Activated naive CD8-positive, alpha-beta T cell treated with anti-CD3 and anti-CD28 coated beads, Interleukin-2, amount 10 ng/mL, durations not matched to agents 7 days and 5 days (primary cell): Measurements from ENCODE around the gene MMP2. TPM values are rescaled to one million over a fixed set of nuclear protein-coding genes. Genes with fewer than 3 reads are reported as not detected.

Experiments
- ATAC-seq: fragments of 150-1000 bp; cut with Tn5 transposase; one replicate; pipeline ENCODE4 v1.10.0; 2021; ENCODE audit warnings: low read depth, moderate library complexity
- POLR2A ChIA-PET: fragments of 350-600 bp; sonication (Branson Sonifier 250); formaldehyde crosslinking; loops from one replicate; lab custom pipeline; 2021; ENCODE audit warnings: antibody characterized with exemption; lab: Charles Lee
- DNase-seq: peaks from one replicate; pipeline ENCODE4 v3.0.0; 2021
- H3K27ac Mint-ChIP-seq: one replicate; pipeline ENCODE4 v1.8.0; 2022; ENCODE audit warnings: mild to moderate bottlenecking, mixed read lengths
- H3K27me3 Mint-ChIP-seq: one replicate; pipeline ENCODE4 v1.8.0; 2022; ENCODE audit warnings: mild to moderate bottlenecking, moderate library complexity, mixed read lengths
- H3K36me3 Mint-ChIP-seq: one replicate; pipeline ENCODE4 v1.8.0; 2021; ENCODE audit warnings: mild to moderate bottlenecking, mixed read lengths
- H3K4me1 Mint-ChIP-seq: one replicate; pipeline ENCODE4 v1.8.0; 2021; ENCODE audit warnings: mixed read lengths
- H3K4me3 Mint-ChIP-seq: one replicate; pipeline ENCODE4 v1.8.0; 2022; ENCODE audit warnings: mild to moderate bottlenecking, moderate library complexity, mixed read lengths
- H3K9me3 Mint-ChIP-seq: one replicate; pipeline ENCODE4 v1.8.0; 2021; ENCODE audit warnings: mixed read lengths
- total RNA-seq, 2 experiments: library from RNA; stranded (reverse); gene quantifications; one replicate each; pipeline ENCODE4 v1.2.3, GENCODE V29; 2021

Gene MMP2
- total RNA-seq, 2 experiments from 2014 or later: 0.28 TPM

GRCh38 chr16:55505333-55506015 is 26.5 kb downstream of the MMP2 start:
- Mint-ChIP-seq H3K27ac (no peak overlapping the region), H3K4me3 (no peak overlapping the region), H3K9me3 (no peaks in the 10 kb centered on the region), H3K27me3 (peaks cover 27% of the 10 kb centered on the region), H3K4me1 (peaks cover 7% of the 10 kb centered on the region), H3K36me3 (peaks cover 5% of the 10 kb centered on the region)
- no peak for DNase-seq
- ATAC-seq: no peak
- POLR2A ChIA-PET: no interaction called here

DNA sequence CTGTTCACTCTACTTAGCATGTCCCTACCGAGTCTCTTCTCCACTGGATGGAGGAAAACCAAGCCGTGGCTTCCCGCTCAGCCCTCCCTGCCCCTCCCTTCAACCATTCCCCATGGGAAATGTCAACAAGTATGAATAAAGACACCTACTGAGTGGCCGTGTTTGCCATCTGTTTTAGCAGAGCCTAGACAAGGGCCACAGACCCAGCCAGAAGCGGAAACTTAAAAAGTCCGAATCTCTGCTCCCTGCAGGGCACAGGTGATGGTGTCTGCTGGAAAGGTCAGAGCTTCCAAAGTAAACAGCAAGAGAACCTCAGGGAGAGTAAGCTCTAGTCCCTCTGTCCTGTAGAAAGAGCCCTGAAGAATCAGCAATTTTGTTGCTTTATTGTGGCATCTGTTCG is 27.1 kb downstream of the MMP2 start:
- Mint-ChIP-seq H3K4me1 (peaks cover 7% of the 10 kb centered on the region), H3K27me3 (peaks cover 32% of the 10 kb centered on the region), H3K36me3 (peaks cover 5% of the 10 kb centered on the region), H3K9me3 (no peaks in the 10 kb centered on the region), H3K4me3 (no peak overlapping the region), H3K27ac (no peak overlapping the region)
- POLR2A ChIA-PET: no interaction called here
- no peak for DNase-seq
- no peak for ATAC-seq

GRCh38 chr16:55506708-55507107 is 27.7 kb downstream of the MMP2 start:
- Mint-ChIP-seq H3K9me3 (no peaks in the 10 kb centered on the region), H3K27ac (no peak overlapping the region), H3K4me3 (no peak overlapping the region), H3K36me3 (peaks cover 5% of the 10 kb centered on the region), H3K27me3 (peaks cover 28% of the 10 kb centered on the region), H3K4me1 (peaks cover 7% of the 10 kb centered on the region)
- DNase-seq (no peak), ATAC-seq (no peak)
- POLR2A ChIA-PET: no interaction called here

- POLR2A ChIA-PET: no interaction called here
- H3K36me3 Mint-ChIP-seq: peaks cover 5% of the 10 kb centered on the region
- DNase-seq (no peak), ATAC-seq (no peak)
- peaks cover 28% of the 10 kb centered on the region for H3K27me3 Mint-ChIP-seq
- peak overlapping the region; percentile 57 for H3K4me3 Mint-ChIP-seq
- no peak overlapping the region for H3K27ac Mint-ChIP-seq
- peaks cover 7% of the 10 kb centered on the region for H3K4me1 Mint-ChIP-seq
- peaks cover 4% of the 10 kb centered on the region for H3K9me3 Mint-ChIP-seq
Measured at GRCh38 chr16:55508271-55508921, 29.4 kb downstream of the MMP2 start.

GRCh38 chr16:55508941-55509931 is 30.2 kb downstream of the MMP2 start, which contains the start of gene LPCAT2:
Gene LPCAT2 (plus strand): TSS chr16:55509072. CDS start chr16:55509182, 110 bp downstream.
- Mint-ChIP-seq H3K27me3 (peaks cover 28% of the 10 kb centered on the region), H3K36me3 (peaks cover 5% of the 10 kb centered on the region), H3K27ac (no peak within 1 kb of the TSS), H3K4me3 (peak within 1 kb of the TSS; percentile 57), H3K4me1 (peaks cover 7% of the 10 kb centered on the region), H3K9me3 (peaks cover 4% of the 10 kb centered on the region)
- ATAC-seq: peak; percentile 56
- peak; percentile 46 for DNase-seq
- POLR2A ChIA-PET: no interaction called here

GRCh38 chr16:55510185-55510805 is 31.3 kb downstream of the MMP2 start:
- POLR2A ChIA-PET: no interaction called here
- Mint-ChIP-seq H3K36me3 (peaks cover 5% of the 10 kb centered on the region), H3K27me3 (peaks cover 30% of the 10 kb centered on the region), H3K27ac (no peak overlapping the region), H3K4me1 (peaks cover 7% of the 10 kb centered on the region), H3K9me3 (peaks cover 4% of the 10 kb centered on the region), H3K4me3 (no peak overlapping the region)
- no peak for DNase-seq
- ATAC-seq: no peak

GRCh38 chr16:55512941-55513340 is 33.9 kb downstream of the MMP2 start:
- Mint-ChIP-seq H3K4me3 (no peak overlapping the region), H3K36me3 (peaks cover 5% of the 10 kb centered on the region), H3K27me3 (peaks cover 28% of the 10 kb centered on the region), H3K27ac (no peak overlapping the region), H3K4me1 (peaks cover 7% of the 10 kb centered on the region), H3K9me3 (peaks cover 4% of the 10 kb centered on the region)
- DNase-seq: no peak
- POLR2A ChIA-PET: no interaction called here
- no peak for ATAC-seq

DNA sequence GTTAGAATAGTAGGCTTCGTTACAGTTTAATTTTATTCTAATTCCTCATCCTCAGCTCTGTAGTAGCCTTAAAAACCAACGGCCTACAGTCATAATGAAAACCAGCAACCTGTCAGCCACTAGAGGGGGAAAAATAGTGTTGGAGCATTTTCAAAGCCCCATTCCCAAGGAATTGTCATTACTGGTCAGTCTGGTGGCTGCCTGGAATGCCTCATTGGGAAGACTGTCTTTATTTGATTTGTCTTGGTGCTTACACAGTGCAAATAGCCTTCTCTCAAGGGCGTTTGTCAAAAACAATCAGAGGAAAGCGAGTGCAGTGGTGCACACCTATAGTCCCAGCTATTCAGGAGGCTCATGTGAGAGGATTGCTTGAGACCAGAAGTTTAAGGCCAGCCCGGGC is 34.6 kb downstream of the MMP2 start:
- H3K27ac Mint-ChIP-seq: no peak overlapping the region
- POLR2A ChIA-PET: interaction anchor here (0.5 kb wide), 1 partner anchor 78 kb away, joined by 3 read pairs; no protein-coding TSS in a partner anchor

GRCh38 chr16:55515111-55515510 is 36.1 kb downstream of the MMP2 start:
- no peak overlapping the region for H3K4me3 Mint-ChIP-seq
- POLR2A ChIA-PET: no interaction called here
- H3K27me3 Mint-ChIP-seq: peaks cover 12% of the 10 kb centered on the region
- no peaks in the 10 kb centered on the region for H3K36me3 Mint-ChIP-seq
- H3K9me3 Mint-ChIP-seq: peaks cover 7% of the 10 kb centered on the region
- no peak overlapping the region for H3K27ac Mint-ChIP-seq
- no peak for ATAC-seq
- no peaks in the 10 kb centered on the region for H3K4me1 Mint-ChIP-seq
- no peak for DNase-seq

More for the DNA sequence above, 34.6 kb downstream of the MMP2 start:
- no peak for DNase-seq
- no peak for ATAC-seq
- Mint-ChIP-seq H3K9me3 (peaks cover 5% of the 10 kb centered on the region), H3K4me1 (peaks cover 7% of the 10 kb centered on the region), H3K36me3 (peaks cover 5% of the 10 kb centered on the region), H3K27me3 (peaks cover 26% of the 10 kb centered on the region), H3K4me3 (no peak overlapping the region)

GRCh38 chr16:55521792-55522191 is 42.8 kb downstream of the MMP2 start:
- no peak overlapping the region for H3K27ac Mint-ChIP-seq
- H3K36me3 Mint-ChIP-seq: no peaks in the 10 kb centered on the region
- DNase-seq: no peak
- H3K4me3 Mint-ChIP-seq: no peak overlapping the region
- H3K9me3 Mint-ChIP-seq: peaks cover 8% of the 10 kb centered on the region
- POLR2A ChIA-PET: no interaction called here
- H3K27me3 Mint-ChIP-seq: peaks cover 2% of the 10 kb centered on the region
- no peak for ATAC-seq
- H3K4me1 Mint-ChIP-seq: no peaks in the 10 kb centered on the region

DNA sequence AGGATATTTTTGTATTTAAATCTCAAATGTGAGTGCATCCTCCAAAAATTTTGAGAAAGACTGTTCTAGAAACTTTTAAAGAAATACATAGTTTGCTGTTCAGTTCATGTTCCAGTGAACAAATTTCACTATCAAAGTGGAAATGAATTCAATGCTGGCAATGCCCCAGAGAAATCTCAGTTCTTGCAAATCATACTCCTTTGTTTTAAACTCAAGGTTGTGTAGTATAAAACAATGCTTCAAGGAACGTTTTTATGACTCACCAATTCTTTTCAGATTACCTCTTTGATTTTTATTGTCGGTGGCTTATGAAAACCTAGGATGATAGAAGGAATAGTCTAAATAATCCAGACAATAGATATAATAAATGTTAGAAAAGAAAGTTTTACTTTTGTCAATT is 47.4 kb downstream of the MMP2 start:
- ATAC-seq (no peak), DNase-seq (no peak)
- H3K27ac Mint-ChIP-seq: no peak overlapping the region
- no peaks in the 10 kb centered on the region for H3K36me3 Mint-ChIP-seq
- H3K4me1 Mint-ChIP-seq: no peaks in the 10 kb centered on the region
- H3K4me3 Mint-ChIP-seq: no peak overlapping the region
- H3K9me3 Mint-ChIP-seq: peaks cover 5% of the 10 kb centered on the region
- POLR2A ChIA-PET: no interaction called here
- peaks cover 9% of the 10 kb centered on the region for H3K27me3 Mint-ChIP-seq

- DNase-seq (no peak), ATAC-seq (no peak)
- Mint-ChIP-seq H3K27ac (no peak overlapping the region), H3K27me3 (peaks cover 9% of the 10 kb centered on the region), H3K36me3 (no peaks in the 10 kb centered on the region), H3K4me3 (no peak overlapping the region), H3K4me1 (no peaks in the 10 kb centered on the region), H3K9me3 (no peaks in the 10 kb centered on the region)
- POLR2A ChIA-PET: no interaction called here
Measured at GRCh38 chr16:55527885-55528284, 48.9 kb downstream of the MMP2 start.

GRCh38 chr16:55529018-55529417 is 50.0 kb downstream of the MMP2 start:
- no peak for DNase-seq
- Mint-ChIP-seq H3K36me3 (no peaks in the 10 kb centered on the region), H3K4me1 (no peaks in the 10 kb centered on the region), H3K27ac (no peak overlapping the region), H3K9me3 (no peaks in the 10 kb centered on the region), H3K27me3 (peaks cover 9% of the 10 kb centered on the region), H3K4me3 (no peak overlapping the region)
- no peak for ATAC-seq
- POLR2A ChIA-PET: no interaction called here
